ENCODE measurements around the gene TMEM126A.
"Not testable (repeated sequence)": the region's sequence is repeated elsewhere in the genome, so short reads cannot be mapped to it uniquely, and the experiment has no call there.

Gene TMEM126A

GRCh38 chr11:85661972-85662664 is 14.4 kb downstream of the TMEM126A start:
- no peak for DNase-seq

DNA sequence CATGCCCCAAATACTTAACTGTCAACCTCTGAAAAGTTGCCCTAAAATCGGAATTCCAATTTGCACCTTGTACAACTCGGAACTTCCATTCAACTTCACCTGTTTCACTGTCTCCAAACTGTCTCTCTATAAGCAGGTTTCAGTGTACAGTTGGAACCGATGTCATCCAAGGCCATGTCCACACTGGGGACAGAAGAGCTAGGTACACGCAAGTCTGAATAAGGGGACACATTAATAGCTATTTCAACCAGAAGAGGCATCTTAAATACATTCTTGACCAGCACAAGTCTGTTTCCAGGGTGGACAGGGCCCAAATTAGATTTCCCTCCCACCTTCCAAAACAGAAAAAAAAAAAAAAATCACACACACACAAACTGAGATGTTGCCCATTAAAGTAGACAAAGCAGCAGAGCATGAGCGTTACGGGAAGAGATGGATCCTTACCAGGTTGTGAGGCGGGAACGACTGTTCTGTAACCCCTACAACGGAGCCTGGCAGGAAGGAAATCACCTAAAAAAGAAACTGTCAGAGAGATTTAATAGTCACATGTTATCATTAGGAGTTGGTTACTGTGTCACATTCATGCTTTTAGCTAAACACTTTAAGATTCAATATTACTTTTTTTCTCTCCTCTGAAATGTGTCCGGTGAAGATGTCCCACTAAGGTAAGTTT is 15.4 kb downstream of the TMEM126A start:
- DNase-seq, result no peak

GRCh38 chr11:85663753-85664614 is 16.2 kb downstream of the TMEM126A start:
- peak; percentile 89 for DNase-seq

DNA sequence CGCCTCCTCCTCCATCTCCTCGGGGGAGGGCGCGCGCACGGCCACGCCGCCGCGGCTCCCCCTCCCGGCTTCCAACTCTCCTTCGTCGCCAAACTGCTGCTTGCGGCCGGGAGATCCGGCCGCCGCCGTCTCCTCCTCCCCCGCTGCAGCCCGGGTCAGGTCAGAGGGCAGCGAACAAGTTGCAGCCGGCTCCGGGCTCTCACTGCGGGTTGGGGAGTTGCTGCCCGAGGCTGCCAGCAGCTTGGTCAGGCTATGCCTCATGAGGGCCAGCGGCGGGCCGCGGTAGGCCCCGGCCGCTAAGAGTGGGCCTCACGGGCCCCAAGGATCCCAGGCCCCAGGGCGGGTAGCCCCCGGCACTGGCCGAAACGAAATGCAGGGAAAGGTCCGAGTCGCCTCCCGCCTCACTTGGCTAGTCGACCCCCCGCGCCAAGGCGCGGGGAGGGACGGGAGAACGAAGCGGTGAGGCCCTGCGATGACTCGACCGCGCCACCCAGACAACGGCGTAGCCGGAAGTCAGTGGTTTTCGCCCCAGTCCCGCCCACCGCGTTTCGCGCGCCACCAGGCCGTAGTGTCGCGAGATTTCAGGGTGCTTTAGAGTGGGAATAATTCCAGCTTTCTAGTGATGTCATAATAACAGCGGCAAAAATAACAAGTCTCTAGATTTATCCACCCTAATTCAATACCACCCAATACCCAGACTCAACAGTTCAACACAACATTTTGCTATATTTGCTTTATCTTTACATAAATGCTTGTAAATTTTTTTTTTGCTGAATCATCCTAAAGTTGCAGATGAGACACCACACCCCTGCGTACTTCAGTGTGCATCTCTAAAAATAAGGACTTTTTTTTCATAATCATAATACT is 17.1 kb downstream of the TMEM126A start, which contains the start of gene CREBZF:
Gene CREBZF (minus strand): TSS at position 515 of the 867 bp plus-strand sequence. CDS start 254 bp downstream, at position 261.
- DNase-seq, result peak; percentile 93

- DNase-seq, result no peak
These were observed 18.0 kb downstream of the TMEM126A start for GRCh38 chr11:85665733-85666132.

DNA sequence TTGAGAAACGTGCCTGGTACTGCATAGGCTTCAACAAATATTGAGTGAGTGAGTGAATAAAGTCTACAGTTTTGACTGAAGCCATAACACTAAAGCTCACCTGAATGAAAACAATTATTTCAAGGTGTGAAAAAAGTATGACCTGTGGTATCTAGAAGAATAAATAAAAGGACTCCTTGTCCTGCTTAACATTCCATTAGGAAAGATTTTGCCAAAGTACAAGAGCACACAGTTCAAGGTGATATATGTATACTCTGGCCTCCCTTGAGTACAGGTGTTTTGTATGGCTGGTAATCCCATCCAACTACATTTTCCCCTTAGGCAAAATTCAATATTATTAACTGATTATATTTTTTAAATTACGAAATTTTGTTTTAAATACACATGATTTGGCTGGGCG is 18.9 kb downstream of the TMEM126A start:
- DNase-seq, result no peak

DNA sequence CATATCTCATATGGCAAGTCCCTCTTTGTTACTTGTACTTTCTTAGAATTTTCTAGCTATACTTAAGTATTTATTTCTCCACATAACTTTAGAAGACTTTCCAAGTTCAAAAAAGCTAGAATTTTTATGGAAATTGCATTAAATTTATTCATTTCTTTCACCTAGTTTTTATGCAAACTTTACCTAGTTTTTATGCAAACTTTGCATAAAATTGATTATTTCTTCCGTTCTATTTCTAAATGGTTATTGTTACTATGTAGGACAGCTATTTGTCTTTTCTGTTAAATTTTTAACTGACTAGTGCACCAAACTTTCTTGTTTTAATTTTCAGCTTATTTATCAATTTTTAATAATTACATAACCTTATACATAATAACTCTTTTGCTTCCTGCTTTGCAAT is 20.4 kb downstream of the TMEM126A start:
- DNase-seq, result no peak

- not testable (repeated sequence) for DNase-seq
These were observed 23.3 kb downstream of the TMEM126A start for GRCh38 chr11:85670949-85671663.

DNA sequence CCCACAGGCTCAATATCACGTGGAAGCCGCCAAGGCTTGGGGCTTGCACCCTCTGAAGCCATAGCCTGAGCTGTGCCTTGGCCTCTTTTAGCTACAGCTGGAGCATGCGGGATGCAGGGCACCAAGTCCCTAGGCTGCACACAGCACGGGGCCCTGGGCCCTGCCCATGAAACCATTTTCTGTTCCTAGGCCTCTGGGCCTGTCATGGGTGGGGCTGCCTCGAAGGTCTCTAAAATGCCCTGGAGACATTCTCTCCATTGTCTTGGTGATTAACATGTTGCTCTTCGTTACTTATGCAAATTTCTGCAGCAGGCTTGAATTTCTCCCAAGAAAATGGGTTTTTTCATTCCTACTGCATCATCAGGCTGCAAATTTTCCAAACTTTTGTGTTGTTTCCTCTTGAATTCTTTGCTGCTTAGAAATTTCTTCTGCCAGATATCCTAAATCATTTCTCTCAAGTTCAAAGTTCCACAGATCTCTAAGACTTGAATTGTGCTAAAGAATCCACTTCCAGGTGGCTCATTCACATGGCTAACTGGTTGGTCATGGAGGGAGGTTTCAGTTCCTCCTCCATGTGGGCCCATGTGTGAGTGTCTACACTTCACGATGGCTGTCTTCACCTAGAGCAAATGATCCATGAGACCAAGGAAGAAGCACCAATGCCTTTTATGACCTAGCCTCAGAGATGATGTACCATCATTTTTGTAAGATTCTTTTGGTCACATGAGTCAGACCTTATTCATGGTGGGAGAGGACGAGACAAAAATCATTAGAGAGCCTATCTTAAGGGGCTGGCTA is 24.5 kb downstream of the TMEM126A start:
- DNase-seq, result no peak

- no peak for DNase-seq
These were observed 25.6 kb downstream of the TMEM126A start for GRCh38 chr11:85673393-85673792.

DNA sequence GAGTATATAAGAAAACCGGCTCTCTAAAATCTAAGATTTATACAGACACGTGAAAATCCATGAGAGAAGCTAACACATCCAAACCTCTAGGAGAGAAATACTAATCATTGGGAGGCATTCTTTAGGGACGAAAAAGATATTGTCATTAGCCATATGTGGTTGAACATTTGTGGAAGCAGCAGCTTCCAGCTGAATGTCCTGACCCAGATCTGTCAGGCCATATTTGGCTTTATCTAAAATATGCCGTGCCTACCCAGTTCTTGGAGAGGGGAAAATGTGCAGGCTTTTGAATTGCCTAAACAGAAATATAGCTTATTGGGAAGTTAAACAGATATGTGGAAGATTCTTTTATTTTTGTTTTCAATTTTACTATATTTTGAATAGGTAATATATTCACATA is 31.8 kb downstream of the TMEM126A start:
- DNase-seq, result no peak

GRCh38 chr11:85680897-85681296 is 33.1 kb downstream of the TMEM126A start:
- no peak for DNase-seq

DNA sequence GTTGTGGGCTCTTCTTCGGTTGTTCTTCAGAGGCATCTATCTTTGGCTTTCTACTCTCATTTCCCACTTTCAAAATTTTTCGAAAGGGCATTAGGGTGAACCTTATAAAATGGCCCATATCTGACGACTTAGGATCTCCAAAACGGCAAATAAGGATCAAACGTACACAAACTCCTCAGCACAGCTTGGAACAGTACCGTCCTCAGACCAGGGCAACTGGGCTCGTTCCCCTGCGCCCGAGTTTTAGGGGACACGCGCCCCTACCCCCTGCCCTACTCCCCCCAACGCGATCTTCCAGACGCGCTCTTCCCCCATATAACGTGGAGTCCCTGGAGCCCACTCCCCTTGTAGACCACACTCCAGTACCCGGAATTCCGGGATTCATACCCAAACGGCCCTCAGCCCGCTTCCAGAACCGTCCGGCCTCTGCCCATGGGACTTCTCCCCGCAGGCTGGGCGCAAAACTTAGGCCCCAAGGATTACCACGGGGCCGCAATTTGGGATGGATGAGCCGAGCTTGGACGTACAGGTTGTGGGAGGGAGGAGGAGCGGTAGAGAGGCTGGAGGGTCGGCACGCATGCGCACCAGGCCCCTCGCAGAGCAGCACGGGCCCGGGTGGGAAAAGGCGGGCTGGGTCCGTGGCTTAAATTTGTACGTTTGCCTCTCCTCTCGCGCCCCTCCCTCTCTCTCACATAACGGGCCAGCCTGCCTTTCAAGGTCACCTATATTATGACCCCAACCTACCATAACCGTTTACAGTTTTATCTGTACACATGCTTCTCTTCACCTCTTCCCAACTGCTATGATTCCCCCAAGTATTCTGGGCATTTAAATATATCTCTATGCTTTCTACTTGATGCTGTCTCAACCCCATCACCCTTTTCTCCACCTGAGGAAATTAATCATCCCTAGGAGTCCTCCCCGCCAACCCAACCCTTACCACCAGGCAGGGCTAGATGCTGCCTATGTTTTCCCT is 34.9 kb downstream of the TMEM126A start:
- DNase-seq, result peak; percentile 73

DNA sequence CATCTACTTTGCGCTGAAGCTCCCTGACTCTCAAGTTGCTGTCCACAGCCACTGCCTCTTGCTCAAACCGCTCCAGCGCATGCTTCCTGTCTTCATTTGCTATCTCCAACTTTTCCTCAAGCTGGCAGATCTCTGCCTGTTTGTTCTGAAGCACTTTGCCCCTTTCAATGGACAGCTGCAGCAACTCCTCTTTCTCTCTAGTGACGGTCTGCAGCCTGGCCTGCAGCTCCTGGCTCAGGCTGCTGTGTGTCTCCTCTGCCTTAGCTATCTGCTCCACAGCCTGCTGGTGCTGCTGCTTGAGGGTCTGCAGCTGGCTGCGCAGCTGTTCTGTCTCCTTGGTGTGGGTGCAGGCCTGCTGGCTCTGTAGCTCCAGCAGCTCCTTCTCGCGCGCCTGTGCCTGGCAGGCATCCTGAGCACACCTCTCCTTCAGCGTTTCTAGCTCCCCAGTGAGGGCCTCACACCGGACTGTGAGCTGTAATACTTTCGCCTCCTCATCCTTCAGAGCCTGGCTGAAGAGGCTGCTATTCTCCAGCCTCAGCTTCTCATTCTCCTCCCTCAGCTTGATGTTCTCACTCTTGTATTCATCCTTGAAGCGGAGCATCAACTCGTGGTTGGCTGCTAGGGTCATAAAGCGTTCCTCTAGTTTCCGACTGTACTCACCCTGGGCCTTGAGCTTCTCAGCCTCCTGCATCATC is 37.5 kb downstream of the TMEM126A start:
- DNase-seq, result no peak

- DNase-seq, result no peak
These were observed 38.2 kb downstream of the TMEM126A start, which contains the start of gene CCDC89 for GRCh38 chr11:85685820-85686459. Gene CCDC89 (minus strand): TSS chr11:85686195. CDS start chr11:85686130, 65 bp downstream.

GRCh38 chr11:85694385-85694980 is 46.7 kb downstream of the TMEM126A start:
- no peak for DNase-seq

DNA sequence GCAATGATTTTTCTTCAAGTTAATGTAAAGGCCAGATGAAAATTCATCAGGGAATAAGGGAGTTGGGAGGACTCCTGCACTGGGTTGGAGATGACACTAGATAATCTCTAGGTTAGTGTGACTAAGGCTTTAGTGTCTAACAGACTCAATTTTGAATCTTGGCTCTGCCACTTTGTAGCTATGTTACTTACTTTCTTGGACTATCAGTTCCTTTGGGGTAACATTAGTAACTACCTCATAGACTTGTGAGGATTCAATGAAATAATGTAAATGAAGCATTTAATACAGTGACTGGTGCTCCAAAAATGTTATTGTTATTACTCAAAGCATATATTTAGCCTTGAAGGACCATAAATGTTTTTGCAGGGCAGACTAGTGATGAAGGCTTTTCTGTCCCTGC is 47.8 kb downstream of the TMEM126A start:
- DNase-seq, result no peak

DNA sequence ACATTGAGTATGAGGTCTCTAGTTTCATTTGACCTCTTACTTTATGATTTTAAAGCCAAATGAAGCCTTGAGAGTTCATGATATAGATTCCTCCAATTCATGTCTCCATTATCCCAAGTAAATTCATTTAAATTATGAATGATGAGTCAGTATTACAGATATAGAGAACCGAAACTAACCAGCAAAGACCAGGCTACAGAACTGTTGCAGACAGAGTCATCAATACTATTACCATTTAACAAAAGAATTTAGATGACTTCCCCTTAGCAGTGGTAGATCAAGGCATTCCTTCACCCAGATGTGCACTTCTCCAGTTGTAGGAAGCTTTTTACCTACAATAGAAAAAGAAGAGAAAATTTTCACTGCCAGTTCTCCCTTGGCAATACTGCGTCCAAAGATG is 50.0 kb downstream of the TMEM126A start:
- no peak for DNase-seq
